SK-N-MC (cell line): ENCODE data around the gene COL8A1.

Experiments used
- EZH2 ChIP-seq: fragments of 200-600 bp; sonication (generic); IDR thresholded peaks from one replicate; pipeline ENCODE4 v1.6.1; 2017; ENCODE audit warnings: antibody characterized with exemption
- POLR2AphosphoS5 ChIP-seq: IDR thresholded peaks from 2 replicates; pipeline ENCODE4 v1.6.1; 2012; ENCODE audit warnings: mild to moderate bottlenecking, low read depth, low read length, borderline replicate concordance

DNA sequence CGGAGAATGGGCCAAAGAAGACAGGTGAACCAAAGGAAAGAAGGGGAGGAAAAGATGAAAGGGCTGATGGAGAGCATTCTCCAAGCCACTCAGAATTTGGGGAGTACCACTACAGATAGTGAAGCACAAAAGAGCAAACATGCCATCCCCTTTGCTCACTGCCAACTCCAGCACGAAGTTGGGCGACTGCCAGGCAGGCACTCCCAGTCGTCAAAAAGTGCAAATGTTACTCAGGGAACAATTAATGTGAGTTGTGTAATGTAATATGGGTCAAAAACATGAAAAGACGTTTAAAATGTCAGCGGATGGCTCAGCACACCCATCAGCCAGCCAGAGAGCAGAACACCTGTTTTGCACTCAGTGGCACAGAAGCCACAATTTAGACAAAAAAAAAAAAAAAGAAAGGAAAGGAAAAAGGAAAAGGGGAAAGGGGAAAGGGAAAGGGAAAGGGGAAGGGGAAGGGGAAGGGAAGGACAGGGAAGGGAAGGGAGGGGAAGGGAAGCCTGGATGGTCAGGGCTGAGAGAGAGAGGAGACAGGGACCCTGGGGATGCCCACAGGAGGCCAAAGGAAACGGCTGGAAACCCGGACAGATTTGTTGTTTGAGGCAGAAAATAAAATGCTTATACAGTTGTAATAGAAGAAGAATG is 82.7 kb downstream of the COL8A1 start:
- TF ChIP-seq POLR2AphosphoS5 (no peak), EZH2 (no peak)
